Purkinje cell (primary cell): ENCODE results near the gene RXFP3. TPM values are rescaled to one million over a fixed set of nuclear protein-coding genes. Genes with fewer than 3 reads are reported as not detected.

Source experiments
- polyA plus RNA-seq: library from polyadenylated mRNA; unstranded; fragments of >200 nt; fragmentation: Nextera tagmentation; gene quantifications from 2 replicates; pipeline ENCODE4 v1.2.1, GENCODE V29; 2014

The RXFP3 gene, protein sequence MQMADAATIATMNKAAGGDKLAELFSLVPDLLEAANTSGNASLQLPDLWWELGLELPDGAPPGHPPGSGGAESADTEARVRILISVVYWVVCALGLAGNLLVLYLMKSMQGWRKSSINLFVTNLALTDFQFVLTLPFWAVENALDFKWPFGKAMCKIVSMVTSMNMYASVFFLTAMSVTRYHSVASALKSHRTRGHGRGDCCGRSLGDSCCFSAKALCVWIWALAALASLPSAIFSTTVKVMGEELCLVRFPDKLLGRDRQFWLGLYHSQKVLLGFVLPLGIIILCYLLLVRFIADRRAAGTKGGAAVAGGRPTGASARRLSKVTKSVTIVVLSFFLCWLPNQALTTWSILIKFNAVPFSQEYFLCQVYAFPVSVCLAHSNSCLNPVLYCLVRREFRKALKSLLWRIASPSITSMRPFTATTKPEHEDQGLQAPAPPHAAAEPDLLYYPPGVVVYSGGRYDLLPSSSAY
- polyA plus RNA-seq = not detected in 2 replicates

GRCh38 chr5:33936381-33937016, at the start of gene RXFP3:
RXFP3 (plus strand) TSS chr5:33936386; CDS start chr5:33936741, 355 bp downstream.

DNA sequence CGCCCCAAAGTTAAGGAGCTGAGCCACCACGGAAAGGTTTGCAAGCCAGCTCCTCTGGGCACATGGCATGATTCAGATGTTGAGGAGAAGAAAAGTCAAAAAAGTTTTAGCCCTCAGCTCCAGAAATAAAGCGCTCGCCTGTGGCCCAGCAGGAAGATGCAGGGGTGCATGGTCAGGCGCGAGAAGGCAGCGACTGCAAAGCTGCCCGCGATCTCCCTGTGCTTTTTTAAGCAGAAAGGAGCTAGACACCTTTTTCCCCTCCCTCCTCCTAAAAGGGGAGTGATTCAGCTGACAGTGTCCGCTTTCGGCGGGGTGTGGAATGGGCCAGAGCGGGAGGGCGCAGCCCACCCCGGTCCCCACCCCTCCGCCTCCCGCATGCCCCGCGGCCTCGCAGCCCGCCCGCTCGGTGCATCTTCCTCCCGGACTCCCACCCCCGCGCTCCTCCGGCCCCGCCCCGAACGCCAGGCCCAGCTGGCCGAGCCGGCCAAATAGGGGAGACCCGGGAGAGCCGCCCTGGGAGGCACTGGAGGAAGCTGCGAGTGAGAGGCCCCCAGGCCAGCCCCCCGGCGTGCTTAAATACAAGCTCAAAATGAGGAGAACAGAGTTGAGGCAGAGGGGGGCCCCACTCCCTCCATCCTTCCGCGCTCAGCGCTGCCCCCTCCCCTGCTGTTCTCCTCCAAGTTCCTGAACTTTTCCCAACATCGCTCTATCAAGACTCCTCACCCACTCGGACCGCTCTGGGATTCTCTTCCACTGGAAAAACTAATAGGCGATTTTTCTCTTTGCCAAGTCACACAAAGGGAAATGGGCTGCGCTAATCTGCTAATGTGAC, 44.2 kb upstream of the RXFP3 start, which contains the start of gene ADAMTS12:
TSS of gene ADAMTS12 (minus strand) at position 203 of the 832 bp plus-strand sequence. CDS start at position 69, 134 bp downstream.

GRCh38 chr5:33984671-33985124, 48.5 kb downstream of the RXFP3 start, which contains the start of gene SLC45A2:
SLC45A2 (minus strand) TSS chr5:33984693; CDS start chr5:33984583, 110 bp downstream.

Other genes with a start within 250 kb of the RXFP3 start
- gene ADAMTS12, start 44.4 kb upstream of the RXFP3 start, polyA plus RNA-seq = not detected in 2 replicates
- 1.8 TPM in 1 of 2 replicates, not detected in the other for gene SLC45A2, start 48.3 kb downstream of the RXFP3 start, polyA plus RNA-seq
- 47.7 and 67.5 TPM in 2 replicates for gene AMACR, start 71.7 kb downstream of the RXFP3 start, polyA plus RNA-seq
- 24.7 and 26.2 TPM in 2 replicates for gene C1QTNF3, start 106.8 kb downstream of the RXFP3 start, polyA plus RNA-seq